IgD-negative memory B cell (primary cell): ENCODE data around the gene LEPROT. TPM values are rescaled to one million over a fixed set of nuclear protein-coding genes. Genes with fewer than 3 reads are reported as not detected.

Experiments
- H3K27ac Mint-ChIP-seq, 3 donors: one replicate each; pipeline ENCODE4 v1.8.0; 2020 to 2022; ENCODE audit warnings: mild to moderate bottlenecking in 3 of 3, mixed read lengths in 3 of 3, moderate library complexity in 1 of 3
- H3K27me3 Mint-ChIP-seq: one replicate; pipeline ENCODE4 v1.8.0; 2021; ENCODE audit warnings: mixed read lengths
- H3K36me3 Mint-ChIP-seq: one replicate; pipeline ENCODE4 v1.8.0; 2020; ENCODE audit warnings: mild to moderate bottlenecking, mixed read lengths
- H3K4me1 Mint-ChIP-seq, 3 donors: one replicate each; pipeline ENCODE4 v1.8.0; 2020 to 2022; ENCODE audit warnings: mixed read lengths in 3 of 3, mild to moderate bottlenecking in 1 of 3
- H3K4me3 Mint-ChIP-seq, 4 donors: one replicate each; pipeline ENCODE4 v1.8.0; 2020 to 2022; ENCODE audit warnings: mild to moderate bottlenecking in 4 of 4, mixed read lengths in 4 of 4, moderate library complexity in 3 of 4
- H3K9me3 Mint-ChIP-seq, 3 donors: one replicate each; pipeline ENCODE4 v1.8.0; 2020 to 2021; ENCODE audit warnings: mixed read lengths in 3 of 3, mild to moderate bottlenecking in 1 of 3
- polyA plus RNA-seq: library from polyadenylated mRNA; unstranded; fragments of 300-500 nt; fragmentation: Illumina TruSeq; gene quantifications from one replicate; pipeline ENCODE4 v1.2.3, GENCODE V29; 2021

The LEPROT gene
- polyA plus RNA-seq, 1 donor from 2014 or later = 6.9 TPM

DNA sequence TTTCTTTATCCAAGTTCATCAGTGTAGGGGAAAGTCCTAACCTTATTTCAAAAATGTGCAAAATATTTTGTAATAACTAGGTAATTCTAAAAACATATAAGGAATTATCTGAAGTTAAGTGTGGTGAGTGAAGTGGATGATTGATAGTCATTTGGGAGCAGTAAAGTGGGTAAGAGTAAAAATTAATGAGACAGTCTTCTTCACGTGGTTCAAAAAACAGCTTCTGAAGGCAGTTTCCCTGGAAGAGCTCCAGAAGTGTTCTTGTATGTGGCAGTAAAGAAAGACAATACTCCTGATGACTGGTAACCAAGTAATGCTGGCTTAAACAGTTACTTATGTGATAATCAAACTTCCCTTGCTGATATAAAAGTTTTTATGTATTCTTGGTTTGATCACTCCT, 50.3 kb downstream of the LEPROT start:
- no peaks in the 10 kb centered on the region for H3K27me3 Mint-ChIP-seq
- H3K36me3 Mint-ChIP-seq = no peaks in the 10 kb centered on the region

DNA sequence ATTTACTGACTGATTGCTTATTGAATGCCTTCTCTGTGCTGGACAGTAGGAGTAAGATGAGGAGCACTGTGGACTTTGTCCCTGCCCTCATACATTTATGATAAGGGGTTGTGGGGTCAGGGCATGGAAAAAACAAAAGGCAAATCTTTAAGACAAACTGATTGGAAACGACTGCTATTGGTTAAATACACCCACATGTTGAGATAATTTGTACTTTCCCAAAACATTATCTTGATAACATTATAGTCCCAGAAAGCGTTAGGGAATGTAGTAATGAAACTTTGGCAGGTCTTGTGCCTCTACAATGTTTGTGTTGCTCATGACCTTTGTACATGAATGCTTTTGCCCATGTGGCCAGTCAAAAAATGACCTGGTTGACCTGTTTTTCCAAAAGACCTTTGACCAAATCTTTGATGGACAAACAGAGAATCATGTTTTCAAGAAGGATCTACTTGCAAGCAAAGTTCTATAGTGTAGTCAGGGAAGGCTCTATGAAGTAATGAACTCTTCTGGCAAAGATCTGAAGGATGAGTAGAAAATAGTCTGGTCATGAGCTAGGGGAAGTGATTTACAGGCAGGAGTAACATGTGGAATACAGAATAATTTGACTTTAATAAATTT, 50.9 kb downstream of the LEPROT start:
- H3K9me3 Mint-ChIP-seq = no peaks in the 10 kb centered on the region
- H3K27me3 Mint-ChIP-seq = no peaks in the 10 kb centered on the region
- peaks cover under 1% of the 10 kb centered on the region for H3K36me3 Mint-ChIP-seq
- no peak overlapping the region for H3K27ac Mint-ChIP-seq
- H3K4me3 Mint-ChIP-seq = no peak overlapping the region
- no peaks in the 10 kb centered on the region for H3K4me1 Mint-ChIP-seq

More for the DNA sequence above, 50.3 kb downstream of the LEPROT start:
- H3K4me1 Mint-ChIP-seq = no peaks in the 10 kb centered on the region
- no peak overlapping the region for H3K4me3 Mint-ChIP-seq
- no peak overlapping the region for H3K27ac Mint-ChIP-seq
- no peaks in the 10 kb centered on the region for H3K9me3 Mint-ChIP-seq

DNA sequence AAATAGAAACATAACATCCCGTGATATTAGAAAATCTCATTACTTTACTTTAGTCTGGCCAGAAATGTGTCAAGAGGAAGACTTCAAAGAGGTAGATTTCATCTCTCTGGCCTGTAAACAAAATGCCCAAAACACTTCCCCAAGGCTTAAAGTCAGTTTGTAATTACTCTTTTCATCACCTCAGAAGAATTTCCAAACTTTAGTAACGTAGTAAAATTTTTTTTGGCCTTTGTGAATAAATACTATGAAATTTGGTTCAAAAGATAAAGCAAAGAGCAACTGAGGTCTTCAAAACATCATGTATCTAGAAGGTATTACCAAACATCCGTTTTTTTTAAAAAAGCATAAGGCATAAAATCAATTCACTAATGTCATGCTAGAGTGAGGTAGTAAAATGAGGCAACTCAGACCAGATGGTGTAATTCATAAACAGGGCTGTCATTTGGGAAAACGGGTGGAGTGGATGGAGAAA, 51.4 kb downstream of the LEPROT start:
- Mint-ChIP-seq H3K27ac (no peak overlapping the region), H3K4me1 (no peaks in the 10 kb centered on the region), H3K4me3 (no peak overlapping the region), H3K9me3 (no peaks in the 10 kb centered on the region), H3K36me3 (peaks cover 2% of the 10 kb centered on the region), H3K27me3 (no peaks in the 10 kb centered on the region)

GRCh38 chr1:65476327-65476726, 55.9 kb downstream of the LEPROT start:
- Mint-ChIP-seq H3K27ac (no peak overlapping the region), H3K4me1 (no peaks in the 10 kb centered on the region), H3K9me3 (no peaks in the 10 kb centered on the region), H3K4me3 (no peak overlapping the region), H3K27me3 (no peaks in the 10 kb centered on the region), H3K36me3 (peaks cover 2% of the 10 kb centered on the region)

GRCh38 chr1:65477414-65478378, 57.2 kb downstream of the LEPROT start:
- H3K4me3 Mint-ChIP-seq = no peak overlapping the region
- peaks cover 2% of the 10 kb centered on the region for H3K36me3 Mint-ChIP-seq
- H3K27me3 Mint-ChIP-seq = no peaks in the 10 kb centered on the region
- no peaks in the 10 kb centered on the region for H3K9me3 Mint-ChIP-seq
- no peaks in the 10 kb centered on the region for H3K4me1 Mint-ChIP-seq
- H3K27ac Mint-ChIP-seq = no peak overlapping the region

GRCh38 chr1:65478379-65479026, 58.0 kb downstream of the LEPROT start:
- Mint-ChIP-seq H3K27ac (no peak overlapping the region), H3K36me3 (peaks cover 2% of the 10 kb centered on the region), H3K9me3 (no peaks in the 10 kb centered on the region), H3K4me1 (no peaks in the 10 kb centered on the region), H3K4me3 (no peak overlapping the region), H3K27me3 (no peaks in the 10 kb centered on the region)

GRCh38 chr1:65479554-65480204, 59.2 kb downstream of the LEPROT start:
- Mint-ChIP-seq H3K4me3 (no peak overlapping the region), H3K36me3 (peaks cover 2% of the 10 kb centered on the region), H3K4me1 (no peaks in the 10 kb centered on the region), H3K9me3 (no peaks in the 10 kb centered on the region), H3K27ac (no peak overlapping the region), H3K27me3 (no peaks in the 10 kb centered on the region)

DNA sequence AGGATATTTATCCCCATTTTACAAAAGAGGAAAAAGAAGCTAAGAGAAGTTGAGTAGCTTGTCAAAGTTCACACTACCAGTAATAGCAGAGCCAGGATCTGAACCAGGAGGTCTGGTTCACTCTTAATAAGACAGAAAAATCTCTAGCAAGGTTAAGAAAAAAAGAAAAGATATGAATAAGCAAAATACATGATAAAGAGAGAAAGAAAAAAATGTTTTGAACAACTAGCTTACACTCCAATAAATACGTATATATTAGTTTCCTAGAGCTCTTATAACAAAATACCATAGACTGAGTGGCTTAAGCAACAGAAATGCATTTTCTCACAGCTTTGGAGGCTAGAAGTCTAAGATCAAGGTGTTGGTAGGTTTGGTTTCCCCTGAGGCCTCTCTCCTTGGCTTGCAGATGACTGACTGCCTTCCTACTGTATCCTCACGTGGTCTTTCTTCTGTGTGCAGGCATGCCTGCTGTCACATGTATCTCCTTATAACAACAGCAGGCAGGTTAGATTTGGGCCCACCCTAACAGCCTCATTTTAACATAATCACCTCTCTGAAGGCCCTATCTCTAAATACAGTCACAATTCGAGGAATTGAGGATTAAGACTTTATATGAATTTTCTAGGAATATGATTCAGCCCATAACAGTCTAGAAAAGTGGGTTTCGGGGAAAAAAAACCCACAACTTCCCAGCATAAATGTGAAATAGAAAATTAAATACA, 60.4 kb downstream of the LEPROT start:
- Mint-ChIP-seq H3K4me1 (no peaks in the 10 kb centered on the region), H3K27ac (no peak overlapping the region), H3K9me3 (no peaks in the 10 kb centered on the region), H3K36me3 (peaks cover 2% of the 10 kb centered on the region), H3K27me3 (no peaks in the 10 kb centered on the region), H3K4me3 (no peak overlapping the region)

- H3K27ac Mint-ChIP-seq = no peak overlapping the region
- H3K4me1 Mint-ChIP-seq = no peaks in the 10 kb centered on the region
- no peaks in the 10 kb centered on the region for H3K36me3 Mint-ChIP-seq
- H3K27me3 Mint-ChIP-seq = no peaks in the 10 kb centered on the region
- H3K4me3 Mint-ChIP-seq = no peak overlapping the region
- H3K9me3 Mint-ChIP-seq = no peaks in the 10 kb centered on the region
These were observed 63.7 kb downstream of the LEPROT start for GRCh38 chr1:65483993-65484754.

Other genes with a start within 250 kb of the LEPROT start
- 1.1 TPM for gene DNAJC6, start 111.1 kb upstream of the LEPROT start, polyA plus RNA-seq
- gene LEPR, start within 50 bp of the LEPROT start, polyA plus RNA-seq = 0.40 TPM